Spleen (tissue), 7 donors: ENCODE data around the gene REV1.

Experiments
- POLR2A ChIP-seq, 3 donors: fragments of 450-650 bp; IDR thresholded peaks; one replicate each; pipeline ENCODE4 v1.5.1; 2017; ENCODE audit warnings: antibody characterized with exemption in 3 of 3, mild to moderate bottlenecking in 1 of 3
- POLR2AphosphoS5 ChIP-seq, 3 donors: sonication (generic); formaldehyde crosslinking; IDR thresholded peaks; one replicate each; pipeline ENCODE4 v1.5.1; 2017; ENCODE audit warnings: antibody characterized with exemption in 3 of 3
- TF ChIP-seq, protein P1 (sequence below), 11 experiments: fragments of 200-600 bp in 7 of 11; fragments of 450-650 bp in 4 of 11; sonication (generic) in 4 of 11; IDR thresholded peaks in 8 of 11; conservative IDR thresholded peaks in 3 of 11; 1 replicate in 7 of 11; 2 replicates in 4 of 11; pipeline versions ENCODE4 v1.4.0 to v1.8.0; 2016 to 2021; ENCODE audit warnings: antibody characterized with exemption in 11 of 11, inconsistent platforms in 4 of 11, mild to moderate bottlenecking in 1 of 11
- donor health status: DM: no; HTN: no; CAD: no; lungs with moderate emphysema.
- donor health status: DM: no; HTN: no; CAD: no.
- donor health status: DM: no; HTN: no; CAD: no.

DNA sequence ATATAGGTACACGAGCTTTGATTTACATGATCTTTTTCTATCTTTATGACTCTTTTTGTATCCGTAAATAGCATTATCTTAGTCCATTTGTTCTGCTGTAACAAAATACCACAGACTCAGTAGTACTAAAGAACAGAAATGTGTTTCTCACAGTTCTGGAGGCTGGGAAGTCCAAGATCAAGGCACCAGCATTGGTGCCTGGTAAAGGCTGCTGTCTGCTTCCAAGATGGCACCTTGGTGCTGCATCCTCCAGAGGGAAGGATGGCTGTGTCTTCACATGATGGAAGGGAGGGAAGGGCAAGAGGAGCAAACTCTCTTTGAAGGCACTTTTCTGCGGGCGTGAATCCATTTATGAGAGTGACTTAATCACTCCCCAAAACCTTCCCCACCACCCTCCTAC, 116.7 kb downstream of the REV1 start:
- TF ChIP-seq, protein P1, sequence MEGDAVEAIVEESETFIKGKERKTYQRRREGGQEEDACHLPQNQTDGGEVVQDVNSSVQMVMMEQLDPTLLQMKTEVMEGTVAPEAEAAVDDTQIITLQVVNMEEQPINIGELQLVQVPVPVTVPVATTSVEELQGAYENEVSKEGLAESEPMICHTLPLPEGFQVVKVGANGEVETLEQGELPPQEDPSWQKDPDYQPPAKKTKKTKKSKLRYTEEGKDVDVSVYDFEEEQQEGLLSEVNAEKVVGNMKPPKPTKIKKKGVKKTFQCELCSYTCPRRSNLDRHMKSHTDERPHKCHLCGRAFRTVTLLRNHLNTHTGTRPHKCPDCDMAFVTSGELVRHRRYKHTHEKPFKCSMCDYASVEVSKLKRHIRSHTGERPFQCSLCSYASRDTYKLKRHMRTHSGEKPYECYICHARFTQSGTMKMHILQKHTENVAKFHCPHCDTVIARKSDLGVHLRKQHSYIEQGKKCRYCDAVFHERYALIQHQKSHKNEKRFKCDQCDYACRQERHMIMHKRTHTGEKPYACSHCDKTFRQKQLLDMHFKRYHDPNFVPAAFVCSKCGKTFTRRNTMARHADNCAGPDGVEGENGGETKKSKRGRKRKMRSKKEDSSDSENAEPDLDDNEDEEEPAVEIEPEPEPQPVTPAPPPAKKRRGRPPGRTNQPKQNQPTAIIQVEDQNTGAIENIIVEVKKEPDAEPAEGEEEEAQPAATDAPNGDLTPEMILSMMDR (IDR thresholded peaks at IDR 0.05 in 8 of 11, conservative IDR thresholded peaks at IDR 0.05 in 3 of 11): no peak
- TF ChIP-seq POLR2AphosphoS5 (IDR thresholded peaks at IDR 0.05) (no peak), POLR2A (IDR thresholded peaks at IDR 0.05) (no peak)
